Femur (tissue), 1 donor: Measurements from ENCODE around the gene TAC4.
"Not testable (repeated sequence)": the region's sequence is repeated elsewhere in the genome, so short reads cannot be mapped to it uniquely, and the experiment has no call there.

Source experiments
- DNase-seq: peaks from one replicate; pipeline ENCODE4 v3.0.0-alpha.2; 2017

Gene TAC4

GRCh38 chr17:49842371-49842770, 5.5 kb downstream of the TAC4 start:
- no peak for DNase-seq

GRCh38 chr17:49841548-49841947, 6.3 kb downstream of the TAC4 start:
- DNase-seq = no peak

GRCh38 chr17:49839455-49839854, 8.4 kb downstream of the TAC4 start:
- no peak for DNase-seq

- no peak for DNase-seq
Observed at GRCh38 chr17:49836111-49837030, 11.5 kb downstream of the TAC4 start.

GRCh38 chr17:49835472-49835871, 12.4 kb downstream of the TAC4 start:
- DNase-seq = no peak

- DNase-seq = no peak
Observed at GRCh38 chr17:49834118-49834743, 13.6 kb downstream of the TAC4 start.

- no peak for DNase-seq
Observed at GRCh38 chr17:49832840-49833599, 14.8 kb downstream of the TAC4 start.

- DNase-seq = no peak
Observed at GRCh38 chr17:49830605-49831004, 17.3 kb downstream of the TAC4 start.

GRCh38 chr17:49829026-49829425, 18.8 kb downstream of the TAC4 start:
- no peak for DNase-seq

GRCh38 chr17:49828325-49828724, 19.5 kb downstream of the TAC4 start:
- DNase-seq = not testable (repeated sequence)

GRCh38 chr17:49825645-49826044, 22.2 kb downstream of the TAC4 start:
- no peak for DNase-seq

- DNase-seq = no peak
Observed at GRCh38 chr17:49823614-49824013, 24.3 kb downstream of the TAC4 start.

- peak; percentile 47 for DNase-seq
Observed at GRCh38 chr17:49822829-49823228, 25.0 kb downstream of the TAC4 start.

- no peak for DNase-seq
Observed at GRCh38 chr17:49821916-49822315, 26.0 kb downstream of the TAC4 start.

GRCh38 chr17:49821466-49821865, 26.4 kb downstream of the TAC4 start:
- DNase-seq = no peak

- DNase-seq = no peak
Observed at GRCh38 chr17:49820773-49821172, 27.1 kb downstream of the TAC4 start.

- no peak for DNase-seq
Observed at GRCh38 chr17:49819651-49820050, 28.2 kb downstream of the TAC4 start.

GRCh38 chr17:49819138-49819537, 28.7 kb downstream of the TAC4 start:
- DNase-seq = no peak

- DNase-seq = no peak
Observed at GRCh38 chr17:49817993-49818392, 29.9 kb downstream of the TAC4 start.

GRCh38 chr17:49815761-49816281, 32.0 kb downstream of the TAC4 start:
- no peak for DNase-seq

- no peak for DNase-seq
Observed at GRCh38 chr17:49814781-49815529, 32.9 kb downstream of the TAC4 start.

GRCh38 chr17:49809056-49809455, 38.8 kb downstream of the TAC4 start:
- DNase-seq = no peak

- DNase-seq = no peak
Observed at GRCh38 chr17:49798738-49799137, 49.1 kb downstream of the TAC4 start.
